NCI-H1694 treated with DMSO at 0.1 percent for 48 hours (cell line): ENCODE results near the gene ATP9B.

ENCODE experiments used
- DNase-seq: peaks from one replicate; lab custom pipeline; 2025; lab: John Stamatoyannopoulos, UW

The ATP9B gene

GRCh38 chr18:79329786-79330185, 260.6 kb downstream of the ATP9B start:
- DNase-seq = no peak

- no peak for DNase-seq
These were observed 263.5 kb downstream of the ATP9B start for GRCh38 chr18:79332646-79333045.

- no peak for DNase-seq
These were observed 263.9 kb downstream of the ATP9B start for GRCh38 chr18:79333046-79333445.

- DNase-seq = no peak
These were observed 265.5 kb downstream of the ATP9B start for GRCh38 chr18:79334496-79335233.

GRCh38 chr18:79335833-79336360, 266.7 kb downstream of the ATP9B start:
- DNase-seq = no peak

- DNase-seq = no peak
These were observed 267.5 kb downstream of the ATP9B start for GRCh38 chr18:79336556-79337142.

- DNase-seq = no peak
These were observed 268.0 kb downstream of the ATP9B start for GRCh38 chr18:79337184-79337583.

GRCh38 chr18:79337620-79338019, 268.4 kb downstream of the ATP9B start:
- DNase-seq = no peak

- no peak for DNase-seq
These were observed 270.1 kb downstream of the ATP9B start for GRCh38 chr18:79339094-79339908.

GRCh38 chr18:79343567-79344207, 274.5 kb downstream of the ATP9B start:
- DNase-seq = no peak

GRCh38 chr18:79344208-79344581, 275.0 kb downstream of the ATP9B start:
- DNase-seq = no peak

GRCh38 chr18:79345366-79345765, 276.2 kb downstream of the ATP9B start:
- no peak for DNase-seq

GRCh38 chr18:79345981-79346380, 276.8 kb downstream of the ATP9B start:
- no peak for DNase-seq

- DNase-seq = no peak
These were observed 278.9 kb downstream of the ATP9B start for GRCh38 chr18:79348066-79348465.

- DNase-seq = no peak
These were observed 283.2 kb downstream of the ATP9B start for GRCh38 chr18:79352432-79352831.

GRCh38 chr18:79353267-79353666, 284.1 kb downstream of the ATP9B start:
- DNase-seq = no peak

GRCh38 chr18:79354350-79354749, 285.2 kb downstream of the ATP9B start:
- DNase-seq = no peak

GRCh38 chr18:79355433-79356335, 286.5 kb downstream of the ATP9B start:
- no peak for DNase-seq

- DNase-seq = no peak
These were observed 287.2 kb downstream of the ATP9B start for GRCh38 chr18:79356435-79356834.

GRCh38 chr18:79360933-79361332, 291.7 kb downstream of the ATP9B start:
- DNase-seq = no peak
